HepG2 (cell line): ENCODE results near the gene PRR36. TPM values are rescaled to one million over a fixed set of nuclear protein-coding genes. Genes with fewer than 3 reads are reported as not detected.
A peak's percentile ranks its signal among the peaks of the same experiment; 100 is the strongest.

Experiments
- ATF1 ChIP-seq: IDR thresholded peaks from 2 replicates; pipeline ENCODE4 v1.6.1; 2016; ENCODE audit warnings: mild to moderate bottlenecking, control low read depth
- CENPT ChIP-seq: sonication (generic); formaldehyde crosslinking; IDR thresholded peaks from 2 replicates; pipeline ENCODE4 v1.8.0; 2022; ENCODE audit warnings: low read depth, mild to moderate bottlenecking, moderate library complexity, missing genetic modification reagents
- EED ChIP-seq: sonication (generic); formaldehyde crosslinking; IDR thresholded peaks from 2 replicates; pipeline ENCODE4 v1.5.0; 2020; ENCODE audit warnings: mild to moderate bottlenecking, missing genetic modification reagents
- ERF ChIP-seq: IDR thresholded peaks from 2 replicates; pipeline ENCODE4 v1.6.1; 2018; ENCODE audit warnings: missing biosample characterization, missing genetic modification reagents
- KMT2A ChIP-seq: sonication (generic); formaldehyde crosslinking; IDR thresholded peaks from 2 replicates; pipeline ENCODE4 v1.4.0; 2020; ENCODE audit warnings: missing genetic modification reagents
- RFX1 ChIP-seq: fragments of 450-650 bp; IDR thresholded peaks from 2 replicates; pipeline ENCODE4 v1.6.1; 2017
- TBX2 ChIP-seq: sonication (generic); formaldehyde crosslinking; IDR thresholded peaks from 2 replicates; pipeline ENCODE4 v1.5.0; 2020; ENCODE audit warnings: missing genetic modification reagents, mild to moderate bottlenecking, borderline replicate concordance
- ZNF446 ChIP-seq: sonication (generic); formaldehyde crosslinking; IDR thresholded peaks from 2 replicates; pipeline ENCODE4 v1.5.0; 2020; ENCODE audit warnings: mild to moderate bottlenecking, missing genetic modification reagents
- ZNF546 ChIP-seq: sonication (generic); formaldehyde crosslinking; conservative IDR thresholded peaks from 2 replicates; pipeline ENCODE4 v1.8.1; 2023; ENCODE audit warnings: mild to moderate bottlenecking, missing genetic modification reagents
- ZNF883 ChIP-seq: sonication (generic); formaldehyde crosslinking; IDR thresholded peaks from 2 replicates; pipeline ENCODE4 v1.5.1; 2020; ENCODE audit warnings: mild to moderate bottlenecking, missing genetic modification reagents; ENCODE audit errors: not compliant biosample characterization
- polyA plus RNA-seq, 8 experiments: library from polyadenylated mRNA; depleted of rRNA in 3 of 8; stranded (reverse) in 7 of 8; unstranded in 1 of 8; fragments of >200 nt; fragmentation: Illumina TruSeq in 4 of 8; extraction: Trizol in 4 of 8; gene quantifications; 2 replicates each; pipeline versions ENCODE4 v1.2.1 to v1.2.3, GENCODE V29; 2011 to 2016; ENCODE audit warnings: low read depth in 4 of 8, missing spikeins in 1 of 8, mixed read lengths in 1 of 8; ENCODE audit not compliant: insufficient read depth in 1 of 8
- total RNA-seq, 5 experiments: library from RNA; depleted of rRNA; stranded (reverse); fragments of >200 nt; fragmentation: Illumina TruSeq; extraction: Trizol; gene quantifications; 2 replicates each; pipeline ENCODE4 v1.2.3, GENCODE V29; 2016; ENCODE audit warnings: low read depth in 1 of 5
- TF ChIP-seq, protein P1 (sequence below): sonication (generic); formaldehyde crosslinking; IDR thresholded peaks from one replicate; pipeline ENCODE4 v1.5.1; 2020; ENCODE audit warnings: mild to moderate bottlenecking, missing genetic modification reagents; ENCODE audit errors: not compliant biosample characterization
- TF ChIP-seq, protein P2 (sequence below): sonication (generic); formaldehyde crosslinking; IDR thresholded peaks from 2 replicates; pipeline ENCODE4 v1.4.0; 2020; ENCODE audit warnings: missing genetic modification reagents
- TF ChIP-seq, protein P3 (sequence below): sonication (generic); formaldehyde crosslinking; IDR thresholded peaks from 2 replicates; pipeline ENCODE4 v1.5.0; 2020; ENCODE audit warnings: missing genetic modification reagents
- TF ChIP-seq, protein P4 (sequence below): sonication (generic); formaldehyde crosslinking; IDR thresholded peaks from 2 replicates; pipeline ENCODE4 v1.5.1; 2020; ENCODE audit warnings: mild to moderate bottlenecking, moderate library complexity, missing genetic modification reagents

The PRR36 gene
- total and polyA plus RNA-seq, 2 of the 13 experiments (the other 11 are each of a cell fraction or from before 2014, with no cell fraction given) = 0.07 to 0.17 TPM

DNA sequence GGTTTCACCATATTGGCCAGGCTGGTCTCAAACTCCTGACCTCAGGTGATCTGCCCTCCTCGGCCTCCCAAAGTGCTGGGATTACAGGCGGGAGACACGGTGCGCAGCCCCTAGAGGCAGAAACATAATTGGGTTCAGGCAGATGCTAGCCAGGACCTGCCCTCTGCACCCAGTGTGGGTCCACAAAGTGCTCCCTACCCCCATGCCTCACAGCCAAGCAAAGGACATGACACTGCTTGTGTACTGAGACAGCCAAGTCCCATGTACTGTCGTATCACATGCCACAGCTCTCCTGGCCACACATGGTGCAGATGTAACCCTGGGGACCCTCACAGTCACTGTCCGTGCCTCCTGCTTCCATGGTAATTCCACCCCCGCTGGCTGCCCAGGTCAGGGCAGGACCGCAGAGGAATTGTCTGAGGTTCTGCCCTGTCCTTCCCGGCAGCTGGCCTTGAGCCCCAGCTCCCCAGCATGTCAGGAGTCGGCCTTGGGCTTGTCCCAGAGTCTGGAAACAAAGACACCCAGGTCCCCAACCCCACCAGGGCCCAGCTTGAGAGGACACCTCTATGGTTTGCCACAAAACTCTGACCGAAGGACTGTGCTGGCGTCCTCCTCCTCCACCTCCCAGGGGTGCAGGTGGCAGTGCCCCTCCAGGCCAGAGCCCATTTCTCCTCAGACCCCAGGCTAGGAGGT, 7.6 kb downstream of the PRR36 start (continued):
- TF ChIP-seq, protein P1, sequence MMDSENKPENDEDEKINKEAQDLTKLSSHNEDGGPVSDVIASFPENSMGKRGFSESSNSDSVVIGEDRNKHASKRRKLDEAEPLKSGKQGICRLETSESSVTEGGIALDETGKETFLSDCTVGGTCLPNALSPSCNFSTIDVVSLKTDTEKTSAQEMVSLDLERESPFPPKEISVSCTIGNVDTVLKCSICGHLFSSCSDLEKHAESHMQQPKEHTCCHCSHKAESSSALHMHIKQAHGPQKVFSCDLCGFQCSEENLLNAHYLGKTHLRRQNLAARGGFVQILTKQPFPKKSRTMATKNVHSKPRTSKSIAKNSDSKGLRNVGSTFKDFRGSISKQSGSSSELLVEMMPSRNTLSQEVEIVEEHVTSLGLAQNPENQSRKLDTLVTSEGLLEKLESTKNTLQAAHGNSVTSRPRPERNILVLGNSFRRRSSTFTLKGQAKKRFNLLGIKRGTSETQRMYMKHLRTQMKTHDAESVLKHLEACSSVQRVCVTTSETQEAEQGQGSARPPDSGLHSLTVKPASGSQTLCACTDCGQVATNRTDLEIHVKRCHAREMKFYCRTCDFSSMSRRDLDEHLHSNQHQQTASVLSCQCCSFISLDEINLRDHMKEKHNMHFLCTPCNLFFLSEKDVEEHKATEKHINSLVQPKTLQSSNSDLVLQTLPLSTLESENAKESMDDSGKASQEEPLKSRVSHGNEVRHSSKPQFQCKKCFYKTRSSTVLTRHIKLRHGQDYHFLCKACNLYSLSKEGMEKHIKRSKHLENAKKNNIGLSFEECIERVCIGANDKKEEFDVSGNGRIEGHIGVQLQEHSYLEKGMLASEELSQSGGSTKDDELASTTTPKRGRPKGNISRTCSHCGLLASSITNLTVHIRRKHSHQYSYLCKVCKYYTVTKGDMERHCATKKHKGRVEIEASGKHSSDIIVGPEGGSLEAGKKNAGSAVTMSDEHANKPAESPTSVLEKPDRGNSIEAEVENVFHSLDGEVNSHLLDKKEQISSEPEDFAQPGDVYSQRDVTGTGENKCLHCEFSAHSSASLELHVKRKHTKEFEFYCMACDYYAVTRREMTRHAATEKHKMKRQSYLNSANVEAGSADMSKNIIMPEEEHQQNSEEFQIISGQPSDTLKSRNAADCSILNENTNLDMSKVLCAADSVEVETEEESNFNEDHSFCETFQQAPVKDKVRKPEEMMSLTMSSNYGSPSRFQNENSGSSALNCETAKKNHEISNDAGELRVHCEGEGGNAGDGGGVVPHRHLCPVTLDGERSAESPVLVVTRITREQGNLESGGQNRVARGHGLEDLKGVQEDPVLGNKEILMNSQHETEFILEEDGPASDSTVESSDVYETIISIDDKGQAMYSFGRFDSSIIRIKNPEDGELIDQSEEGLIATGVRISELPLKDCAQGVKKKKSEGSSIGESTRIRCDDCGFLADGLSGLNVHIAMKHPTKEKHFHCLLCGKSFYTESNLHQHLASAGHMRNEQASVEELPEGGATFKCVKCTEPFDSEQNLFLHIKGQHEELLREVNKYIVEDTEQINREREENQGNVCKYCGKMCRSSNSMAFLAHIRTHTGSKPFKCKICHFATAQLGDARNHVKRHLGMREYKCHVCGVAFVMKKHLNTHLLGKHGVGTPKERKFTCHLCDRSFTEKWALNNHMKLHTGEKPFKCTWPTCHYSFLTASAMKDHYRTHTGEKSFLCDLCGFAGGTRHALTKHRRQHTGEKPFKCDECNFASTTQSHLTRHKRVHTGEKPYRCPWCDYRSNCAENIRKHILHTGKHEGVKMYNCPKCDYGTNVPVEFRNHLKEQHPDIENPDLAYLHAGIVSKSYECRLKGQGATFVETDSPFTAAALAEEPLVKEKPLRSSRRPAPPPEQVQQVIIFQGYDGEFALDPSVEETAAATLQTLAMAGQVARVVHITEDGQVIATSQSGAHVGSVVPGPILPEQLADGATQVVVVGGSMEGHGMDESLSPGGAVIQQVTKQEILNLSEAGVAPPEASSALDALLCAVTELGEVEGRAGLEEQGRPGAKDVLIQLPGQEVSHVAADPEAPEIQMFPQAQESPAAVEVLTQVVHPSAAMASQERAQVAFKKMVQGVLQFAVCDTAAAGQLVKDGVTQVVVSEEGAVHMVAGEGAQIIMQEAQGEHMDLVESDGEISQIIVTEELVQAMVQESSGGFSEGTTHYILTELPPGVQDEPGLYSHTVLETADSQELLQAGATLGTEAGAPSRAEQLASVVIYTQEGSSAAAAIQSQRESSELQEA = no peak
- TF ChIP-seq ERF (CRISPR knock-in tag) (0 out of 2 replicates have a peak, but pooled peaks have one; percentile 24), TBX2 (CRISPR knock-in tag) (peak; percentile 21; the same call in 1 of the 2 replicates), RFX1 (no peak), KMT2A (CRISPR knock-in tag) (no peak), ATF1 (CRISPR knock-in tag) (no peak), CENPT (CRISPR knock-in tag) (no peak), ZNF883 (CRISPR knock-in tag) (peak; percentile 24), ZNF546 (no peak), EED (CRISPR knock-in tag) (no peak), ZNF446 (CRISPR knock-in tag) (no peak)
- TF ChIP-seq, protein P2, sequence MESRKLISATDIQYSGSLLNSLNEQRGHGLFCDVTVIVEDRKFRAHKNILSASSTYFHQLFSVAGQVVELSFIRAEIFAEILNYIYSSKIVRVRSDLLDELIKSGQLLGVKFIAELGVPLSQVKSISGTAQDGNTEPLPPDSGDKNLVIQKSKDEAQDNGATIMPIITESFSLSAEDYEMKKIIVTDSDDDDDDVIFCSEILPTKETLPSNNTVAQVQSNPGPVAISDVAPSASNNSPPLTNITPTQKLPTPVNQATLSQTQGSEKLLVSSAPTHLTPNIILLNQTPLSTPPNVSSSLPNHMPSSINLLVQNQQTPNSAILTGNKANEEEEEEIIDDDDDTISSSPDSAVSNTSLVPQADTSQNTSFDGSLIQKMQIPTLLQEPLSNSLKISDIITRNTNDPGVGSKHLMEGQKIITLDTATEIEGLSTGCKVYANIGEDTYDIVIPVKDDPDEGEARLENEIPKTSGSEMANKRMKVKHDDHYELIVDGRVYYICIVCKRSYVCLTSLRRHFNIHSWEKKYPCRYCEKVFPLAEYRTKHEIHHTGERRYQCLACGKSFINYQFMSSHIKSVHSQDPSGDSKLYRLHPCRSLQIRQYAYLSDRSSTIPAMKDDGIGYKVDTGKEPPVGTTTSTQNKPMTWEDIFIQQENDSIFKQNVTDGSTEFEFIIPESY (CRISPR knock-in tag) = 0 out of 2 replicates have a peak, but pooled peaks have one; percentile 14
- TF ChIP-seq, protein P3, sequence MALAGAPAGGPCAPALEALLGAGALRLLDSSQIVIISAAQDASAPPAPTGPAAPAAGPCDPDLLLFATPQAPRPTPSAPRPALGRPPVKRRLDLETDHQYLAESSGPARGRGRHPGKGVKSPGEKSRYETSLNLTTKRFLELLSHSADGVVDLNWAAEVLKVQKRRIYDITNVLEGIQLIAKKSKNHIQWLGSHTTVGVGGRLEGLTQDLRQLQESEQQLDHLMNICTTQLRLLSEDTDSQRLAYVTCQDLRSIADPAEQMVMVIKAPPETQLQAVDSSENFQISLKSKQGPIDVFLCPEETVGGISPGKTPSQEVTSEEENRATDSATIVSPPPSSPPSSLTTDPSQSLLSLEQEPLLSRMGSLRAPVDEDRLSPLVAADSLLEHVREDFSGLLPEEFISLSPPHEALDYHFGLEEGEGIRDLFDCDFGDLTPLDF = no peak
- TF ChIP-seq, protein P4, sequence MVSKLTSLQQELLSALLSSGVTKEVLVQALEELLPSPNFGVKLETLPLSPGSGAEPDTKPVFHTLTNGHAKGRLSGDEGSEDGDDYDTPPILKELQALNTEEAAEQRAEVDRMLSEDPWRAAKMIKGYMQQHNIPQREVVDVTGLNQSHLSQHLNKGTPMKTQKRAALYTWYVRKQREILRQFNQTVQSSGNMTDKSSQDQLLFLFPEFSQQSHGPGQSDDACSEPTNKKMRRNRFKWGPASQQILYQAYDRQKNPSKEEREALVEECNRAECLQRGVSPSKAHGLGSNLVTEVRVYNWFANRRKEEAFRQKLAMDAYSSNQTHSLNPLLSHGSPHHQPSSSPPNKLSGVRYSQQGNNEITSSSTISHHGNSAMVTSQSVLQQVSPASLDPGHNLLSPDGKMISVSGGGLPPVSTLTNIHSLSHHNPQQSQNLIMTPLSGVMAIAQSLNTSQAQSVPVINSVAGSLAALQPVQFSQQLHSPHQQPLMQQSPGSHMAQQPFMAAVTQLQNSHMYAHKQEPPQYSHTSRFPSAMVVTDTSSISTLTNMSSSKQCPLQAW (CRISPR knock-in tag) = peak; percentile 26; the same call in 1 of the 2 replicates
